NB4 (cell line): ENCODE results near the gene RNF31.

Experiments
- CTCF ChIP-seq: IDR thresholded peaks from one replicate; pipeline ENCODE4 v1.5.1; 2012; ENCODE audit warnings: low read depth, low read length
- POLR2A ChIP-seq: IDR thresholded peaks from 2 replicates; pipeline ENCODE4 v1.6.1; 2011; ENCODE audit warnings: mild to moderate bottlenecking; ENCODE audit not compliant: insufficient read length; ENCODE audit errors: extremely low read depth

- TF ChIP-seq CTCF (no peak), POLR2A (no peak)
Measured at GRCh38 chr14:24192933-24193332, 45.6 kb downstream of the RNF31 start.
